Right atrium auricular region (tissue), 2 donors: ENCODE measurements around the gene RNF227. TPM values are rescaled to one million over a fixed set of nuclear protein-coding genes. Genes with fewer than 3 reads are reported as not detected.

ENCODE experiments used
- DNase-seq: peaks from one replicate; pipeline ENCODE4 v3.0.0-alpha.2; 2019; ENCODE audit warnings: low spot score
- H3K27ac ChIP-seq, 2 donors: fragments of 200-600 bp; sonication (generic); 1 replicate in 1 of 2; 2 replicates in 1 of 2; pipeline ENCODE4 v1.5.1; 2016 to 2019
- H3K27me3 ChIP-seq, 2 donors: fragments of 200-600 bp; sonication (generic); one replicate each; pipeline versions ENCODE4 v1.5.1 to v1.6.0; 2017 to 2019
- H3K36me3 ChIP-seq: fragments of 200-600 bp; sonication (generic); one replicate; pipeline ENCODE4 v1.5.1; 2016
- H3K4me1 ChIP-seq, 2 donors: fragments of 200-600 bp; sonication (generic); one replicate each; pipeline versions ENCODE4 v1.5.1 to v1.6.0; 2017 to 2019
- H3K4me3 ChIP-seq, 2 donors: fragments of 200-600 bp; sonication (generic); 1 replicate in 1 of 2; 2 replicates in 1 of 2; pipeline ENCODE4 v1.5.1; 2017 to 2019; ENCODE audit warnings: mild to moderate bottlenecking in 1 of 2, moderate library complexity in 1 of 2
- H3K9me3 ChIP-seq, 2 donors: fragments of 200-600 bp; sonication (generic); one replicate each; pipeline ENCODE4 v1.5.1; 2019
- CTCF ChIP-seq, 2 donors: fragments of 200-600 bp; sonication (generic); IDR thresholded peaks; one replicate each; pipeline ENCODE4 v1.5.1; 2019; ENCODE audit warnings: antibody characterized with exemption in 2 of 2
- total RNA-seq, 2 donors: library from RNA; depleted of rRNA; stranded (reverse); fragments of >200 nt; gene quantifications; one replicate each; pipeline ENCODE4 v1.1.0, GENCODE V29; 2016

Gene RNF227
- total RNA-seq, 2 donors from 2014 or later, result 1.6 to 5.8 TPM

DNA sequence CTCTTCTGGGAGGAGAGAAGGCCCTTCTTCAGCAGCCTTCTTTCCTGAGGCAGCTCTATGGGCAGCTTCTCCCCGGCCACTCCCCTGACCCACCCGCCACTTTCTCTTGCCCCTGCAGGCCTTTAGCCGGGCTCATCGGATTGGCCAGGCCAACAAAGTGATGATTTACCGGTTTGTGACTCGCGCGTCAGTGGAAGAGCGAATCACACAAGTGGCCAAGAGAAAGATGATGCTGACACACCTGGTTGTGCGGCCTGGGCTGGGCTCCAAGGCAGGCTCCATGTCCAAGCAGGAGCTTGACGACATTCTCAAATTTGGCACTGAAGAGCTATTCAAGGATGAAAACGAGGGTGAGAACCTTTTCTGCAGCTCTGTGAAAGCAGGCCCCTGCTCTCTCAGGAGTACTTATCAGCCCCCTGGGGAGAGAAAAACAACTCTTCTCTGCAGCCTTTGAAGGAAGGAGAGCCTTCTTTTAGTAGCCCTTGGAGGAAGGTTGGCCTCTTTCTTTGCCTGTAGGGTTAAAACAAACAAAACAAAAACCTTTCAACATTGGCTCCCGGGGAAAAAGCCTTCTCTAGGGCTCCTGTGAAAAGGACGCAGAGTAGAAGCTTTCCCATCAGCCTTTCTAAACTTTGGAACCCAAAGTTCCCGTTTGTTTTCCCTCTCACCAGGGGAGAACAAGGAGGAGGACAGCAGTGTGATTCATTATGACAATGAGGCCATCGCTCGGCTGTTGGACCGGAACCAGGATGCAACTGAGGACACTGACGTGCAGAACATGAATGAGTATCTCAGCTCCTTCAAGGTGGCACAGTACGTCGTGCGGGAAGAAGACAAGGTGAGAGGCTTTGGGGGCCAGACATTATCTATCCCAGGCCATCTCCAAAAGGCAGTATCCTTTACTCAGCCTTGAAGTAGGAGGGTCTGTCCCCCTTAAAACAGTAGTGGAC is 12.7 kb downstream of the RNF227 start:
- no peak for DNase-seq
- no peak overlapping the region for H3K4me3 ChIP-seq
- no peak for TF ChIP-seq CTCF (IDR thresholded peaks at IDR 0.05)
- no peaks in the 10 kb centered on the region for H3K27me3 ChIP-seq
- no peaks in the 10 kb centered on the region for H3K9me3 ChIP-seq
- peaks cover 91% of the 10 kb centered on the region for H3K36me3 ChIP-seq
- no peaks in the 10 kb centered on the region for H3K4me1 ChIP-seq
- no peak overlapping the region for H3K27ac ChIP-seq

- H3K36me3 ChIP-seq, result peaks cover 72% of the 10 kb centered on the region
- DNase-seq, result no peak
- H3K4me3 ChIP-seq, result no peak overlapping the region
- no peaks in the 10 kb centered on the region for H3K4me1 ChIP-seq
- H3K27ac ChIP-seq, result no peak overlapping the region
- H3K27me3 ChIP-seq, result no peaks in the 10 kb centered on the region
- H3K9me3 ChIP-seq, result no peaks in the 10 kb centered on the region
- TF ChIP-seq CTCF (IDR thresholded peaks at IDR 0.05), result peak in 1 of 2 donors; percentile 67
These were observed 18.3 kb downstream of the RNF227 start for GRCh38 chr17:7897773-7898172.

DNA sequence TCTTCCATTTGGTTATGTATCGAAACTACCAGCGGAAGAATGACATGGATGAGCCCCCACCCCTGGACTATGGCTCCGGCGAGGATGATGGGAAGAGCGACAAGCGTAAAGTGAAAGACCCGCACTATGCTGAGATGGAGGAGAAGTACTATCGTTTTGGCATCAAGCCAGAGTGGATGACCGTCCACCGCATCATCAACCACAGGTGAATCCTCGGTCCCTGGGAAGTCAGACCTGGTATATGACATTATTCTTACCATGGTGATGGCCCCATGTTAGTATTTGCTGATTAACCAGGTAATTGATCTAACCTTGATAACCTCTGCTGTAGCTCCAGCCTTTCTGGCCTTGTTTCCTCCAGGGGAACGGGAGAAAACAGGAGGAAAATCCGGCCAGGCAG is 19.0 kb downstream of the RNF227 start:
- Histone ChIP-seq H3K36me3 (peaks cover 69% of the 10 kb centered on the region), H3K4me3 (no peak overlapping the region), H3K4me1 (no peaks in the 10 kb centered on the region), H3K9me3 (no peaks in the 10 kb centered on the region), H3K27me3 (no peaks in the 10 kb centered on the region), H3K27ac (no peak overlapping the region)
- no peak for TF ChIP-seq CTCF (IDR thresholded peaks at IDR 0.05)
- no peak for DNase-seq

- Histone ChIP-seq H3K36me3 (peaks cover 50% of the 10 kb centered on the region), H3K9me3 (no peaks in the 10 kb centered on the region), H3K27ac (no peak overlapping the region), H3K4me1 (peaks cover 0 to 4% of the 10 kb centered on the region in 2 donors), H3K4me3 (no peak overlapping the region), H3K27me3 (no peaks in the 10 kb centered on the region)
- no peak for DNase-seq
- no peak for TF ChIP-seq CTCF (IDR thresholded peaks at IDR 0.05)
These were observed 21.2 kb downstream of the RNF227 start for GRCh38 chr17:7894866-7895265.

DNA sequence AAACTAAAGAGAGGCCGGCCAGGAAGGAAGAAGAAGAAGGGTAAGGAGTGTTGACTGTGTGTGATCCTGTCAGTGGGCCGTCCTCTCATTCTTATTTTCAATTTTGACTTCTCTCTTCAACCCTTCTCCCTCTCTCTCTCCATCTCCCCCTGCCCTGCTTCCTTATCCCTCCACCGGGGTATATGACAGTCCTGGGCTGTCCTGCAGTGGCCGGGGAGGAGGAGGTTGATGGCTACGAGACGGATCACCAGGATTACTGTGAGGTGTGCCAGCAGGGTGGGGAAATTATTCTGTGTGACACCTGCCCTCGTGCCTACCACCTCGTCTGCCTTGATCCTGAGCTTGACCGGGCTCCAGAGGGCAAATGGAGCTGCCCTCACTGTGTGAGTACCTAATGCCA is 21.9 kb downstream of the RNF227 start:
- DNase-seq, result no peak
- no peak for TF ChIP-seq CTCF (IDR thresholded peaks at IDR 0.05)
- H3K9me3 ChIP-seq, result no peaks in the 10 kb centered on the region
- H3K4me3 ChIP-seq, result no peak overlapping the region
- peaks cover 43% of the 10 kb centered on the region for H3K36me3 ChIP-seq
- no peak overlapping the region for H3K27ac ChIP-seq
- H3K4me1 ChIP-seq, result peaks cover 0 to 10% of the 10 kb centered on the region in 2 donors
- H3K27me3 ChIP-seq, result no peaks in the 10 kb centered on the region
